Panc1 (cell line): ENCODE measurements around the gene TMED10. TPM values are rescaled to one million over a fixed set of nuclear protein-coding genes. Genes with fewer than 3 reads are reported as not detected.

Experiments
- ATAC-seq: fragments of 200-7000 bp; cut with Tn5 transposase; 2 replicates; pipeline ENCODE4 v1.9.1; 2020; ENCODE audit warnings: mild to moderate bottlenecking, moderate library complexity
- BruUV-seq: library from RNA; stranded (reverse); fragments of 400-500 nt; replicated peaks from 2 replicates; lab custom pipeline; 2021; lab: Mats Ljungman, UMichigan
- CTCF ChIA-PET: fragments of 300-600 bp; sonication (Branson Sonifier 250); formaldehyde crosslinking; loops from one replicate; lab custom pipeline; 2022; ENCODE audit warnings: antibody characterized with exemption; lab: Charles Lee
- POLR2A ChIA-PET: fragments of 300-600 bp; sonication (Branson Sonifier 250); formaldehyde crosslinking; loops from one replicate; lab custom pipeline; 2022; ENCODE audit warnings: antibody characterized with exemption; lab: Charles Lee
- DNase-seq: peaks from one replicate; pipeline ENCODE4 v3.0.0-alpha.2; 2010; ENCODE audit warnings: low read depth, low spot score
- H3K27ac ChIP-seq: 2 replicates; pipeline ENCODE4 v1.5.1; 2011; ENCODE audit warnings: mild to moderate bottlenecking, low read length, inconsistent platforms
- H3K27me3 ChIP-seq: fragments of 200-500 bp; sonication (Bioruptor generic); 2 replicates; pipeline ENCODE4 v1.6.0; 2014; ENCODE audit warnings: low read length, inconsistent platforms; ENCODE audit not compliant: control insufficient read depth, insufficient read depth
- H3K36me3 ChIP-seq: fragments of 200-500 bp; sonication (Bioruptor generic); 2 replicates; pipeline ENCODE4 v1.5.1; 2014; ENCODE audit warnings: inconsistent platforms, mild to moderate bottlenecking, low read length, moderate library complexity; ENCODE audit not compliant: control insufficient read depth, insufficient read depth
- H3K4me1 ChIP-seq: 2 replicates; pipeline ENCODE4 v1.5.1; 2011; ENCODE audit warnings: inconsistent platforms, mild to moderate bottlenecking, low read length, moderate library complexity; ENCODE audit not compliant: control insufficient read depth, insufficient read depth
- H3K4me3 ChIP-seq, 2 experiments: 2 replicates each; pipeline ENCODE4 v1.5.1; 2011 to 2012; ENCODE audit warnings: low read depth in 2 of 2, low read length in 2 of 2, mild to moderate bottlenecking in 2 of 2, inconsistent platforms in 1 of 2, moderate library complexity in 1 of 2
- H3K9me3 ChIP-seq: fragments of 200-500 bp; sonication (Bioruptor generic); 2 replicates; pipeline ENCODE4 v1.5.1; 2014; ENCODE audit warnings: low read depth, mild to moderate bottlenecking, inconsistent platforms, low read length, moderate library complexity; ENCODE audit not compliant: control insufficient read depth, insufficient read depth
- POLR2AphosphoS5 ChIP-seq: IDR thresholded peaks from 2 replicates; pipeline ENCODE4 v1.6.1; 2012; ENCODE audit warnings: mild to moderate bottlenecking, low read depth, low read length, moderate library complexity
- SIN3A ChIP-seq: IDR thresholded peaks from 2 replicates; pipeline ENCODE4 v1.6.1; 2012; ENCODE audit warnings: low read depth, mild to moderate bottlenecking, low read length, moderate library complexity, borderline replicate concordance; ENCODE audit not compliant: insufficient read depth
- TCF7L2 ChIP-seq: IDR thresholded peaks from 2 replicates; pipeline ENCODE4 v1.6.1; 2011; ENCODE audit warnings: mild to moderate bottlenecking, low read depth, low read length, inconsistent platforms
- in situ Hi-C: cut with HindIII; loops from 2 replicates; pipeline ENCODE4 v1.10.0; 2016; ENCODE audit warnings: low sequenced_read_pairs, low pct_unique_long_range_greater_than_20kb
- intact Hi-C: fragments of 100-400 bp; cut with micrococcal nuclease; formaldehyde crosslinking; loops from one replicate; pipeline ENCODE4 v1.10.0; 2022; ENCODE audit not compliant: unreplicated experiment
- total RNA-seq: library from RNA; stranded (reverse); gene quantifications from one replicate; pipeline ENCODE4 v1.2.1, GENCODE V29; 2021; ENCODE audit not compliant: unreplicated experiment
- TF ChIP-seq, protein P1 (sequence below), 2 experiments: IDR thresholded peaks; 2 replicates each; pipeline ENCODE4 v1.6.1; 2011 to 2012; ENCODE audit warnings: low read depth in 2 of 2, control low read depth in 1 of 2, low read length in 1 of 2, mild to moderate bottlenecking in 1 of 2, moderate library complexity in 1 of 2; ENCODE audit not compliant: insufficient read depth in 1 of 2
- TF ChIP-seq, protein P2 (sequence below): fragments of 450-650 bp; IDR thresholded peaks from 2 replicates; pipeline ENCODE4 v1.5.1; 2017; ENCODE audit warnings: mild to moderate bottlenecking

The TMED10 gene
- total RNA-seq, 1 experiment from 2014 or later: 183 TPM

DNA sequence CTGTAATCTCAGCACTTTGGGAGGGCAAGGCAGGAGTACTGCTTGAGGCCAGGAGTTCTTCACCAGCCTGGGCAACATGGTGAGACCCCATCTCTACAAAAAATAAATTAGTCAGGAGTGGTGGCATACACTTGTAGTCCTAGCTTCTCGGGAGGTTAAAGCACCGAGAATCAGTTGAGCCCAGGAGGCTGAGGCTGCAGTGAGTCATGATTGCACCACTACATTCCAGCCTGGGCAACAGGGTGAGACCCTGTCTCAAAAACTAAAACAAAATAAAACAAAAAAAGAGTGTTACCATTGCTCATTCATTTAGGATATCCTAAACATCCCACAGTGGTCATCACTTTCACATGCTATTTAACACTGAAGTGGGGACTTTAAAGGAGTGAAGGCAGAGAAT, 57.4 kb downstream of the TMED10 start:
- TF ChIP-seq POLR2AphosphoS5 (no peak), TCF7L2 (no peak), SIN3A (no peak)
- TF ChIP-seq, protein P1, sequence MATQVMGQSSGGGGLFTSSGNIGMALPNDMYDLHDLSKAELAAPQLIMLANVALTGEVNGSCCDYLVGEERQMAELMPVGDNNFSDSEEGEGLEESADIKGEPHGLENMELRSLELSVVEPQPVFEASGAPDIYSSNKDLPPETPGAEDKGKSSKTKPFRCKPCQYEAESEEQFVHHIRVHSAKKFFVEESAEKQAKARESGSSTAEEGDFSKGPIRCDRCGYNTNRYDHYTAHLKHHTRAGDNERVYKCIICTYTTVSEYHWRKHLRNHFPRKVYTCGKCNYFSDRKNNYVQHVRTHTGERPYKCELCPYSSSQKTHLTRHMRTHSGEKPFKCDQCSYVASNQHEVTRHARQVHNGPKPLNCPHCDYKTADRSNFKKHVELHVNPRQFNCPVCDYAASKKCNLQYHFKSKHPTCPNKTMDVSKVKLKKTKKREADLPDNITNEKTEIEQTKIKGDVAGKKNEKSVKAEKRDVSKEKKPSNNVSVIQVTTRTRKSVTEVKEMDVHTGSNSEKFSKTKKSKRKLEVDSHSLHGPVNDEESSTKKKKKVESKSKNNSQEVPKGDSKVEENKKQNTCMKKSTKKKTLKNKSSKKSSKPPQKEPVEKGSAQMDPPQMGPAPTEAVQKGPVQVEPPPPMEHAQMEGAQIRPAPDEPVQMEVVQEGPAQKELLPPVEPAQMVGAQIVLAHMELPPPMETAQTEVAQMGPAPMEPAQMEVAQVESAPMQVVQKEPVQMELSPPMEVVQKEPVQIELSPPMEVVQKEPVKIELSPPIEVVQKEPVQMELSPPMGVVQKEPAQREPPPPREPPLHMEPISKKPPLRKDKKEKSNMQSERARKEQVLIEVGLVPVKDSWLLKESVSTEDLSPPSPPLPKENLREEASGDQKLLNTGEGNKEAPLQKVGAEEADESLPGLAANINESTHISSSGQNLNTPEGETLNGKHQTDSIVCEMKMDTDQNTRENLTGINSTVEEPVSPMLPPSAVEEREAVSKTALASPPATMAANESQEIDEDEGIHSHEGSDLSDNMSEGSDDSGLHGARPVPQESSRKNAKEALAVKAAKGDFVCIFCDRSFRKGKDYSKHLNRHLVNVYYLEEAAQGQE (IDR thresholded peaks at IDR 0.05; ENCODE audit: insufficient read depth in 1 of 2, low read depth in 2 of 2, low read length in 1 of 2): no peak
- TF ChIP-seq, protein P2, sequence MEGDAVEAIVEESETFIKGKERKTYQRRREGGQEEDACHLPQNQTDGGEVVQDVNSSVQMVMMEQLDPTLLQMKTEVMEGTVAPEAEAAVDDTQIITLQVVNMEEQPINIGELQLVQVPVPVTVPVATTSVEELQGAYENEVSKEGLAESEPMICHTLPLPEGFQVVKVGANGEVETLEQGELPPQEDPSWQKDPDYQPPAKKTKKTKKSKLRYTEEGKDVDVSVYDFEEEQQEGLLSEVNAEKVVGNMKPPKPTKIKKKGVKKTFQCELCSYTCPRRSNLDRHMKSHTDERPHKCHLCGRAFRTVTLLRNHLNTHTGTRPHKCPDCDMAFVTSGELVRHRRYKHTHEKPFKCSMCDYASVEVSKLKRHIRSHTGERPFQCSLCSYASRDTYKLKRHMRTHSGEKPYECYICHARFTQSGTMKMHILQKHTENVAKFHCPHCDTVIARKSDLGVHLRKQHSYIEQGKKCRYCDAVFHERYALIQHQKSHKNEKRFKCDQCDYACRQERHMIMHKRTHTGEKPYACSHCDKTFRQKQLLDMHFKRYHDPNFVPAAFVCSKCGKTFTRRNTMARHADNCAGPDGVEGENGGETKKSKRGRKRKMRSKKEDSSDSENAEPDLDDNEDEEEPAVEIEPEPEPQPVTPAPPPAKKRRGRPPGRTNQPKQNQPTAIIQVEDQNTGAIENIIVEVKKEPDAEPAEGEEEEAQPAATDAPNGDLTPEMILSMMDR: no peak
- peaks cover 6% of the 10 kb centered on the region; the same call in 1 of the 2 replicates for H3K36me3 ChIP-seq
- no peaks in the 10 kb centered on the region for H3K9me3 ChIP-seq
- no peak overlapping the region for H3K4me3 ChIP-seq
- in situ Hi-C loops: no loop called here
- CTCF ChIA-PET: no interaction called here
- ATAC-seq (no peak), DNase-seq (no peak)
- no peak overlapping the region for H3K27ac ChIP-seq
- H3K27me3 ChIP-seq: no peaks in the 10 kb centered on the region
- BruUV-seq: no TSS peak
- intact Hi-C loops: no loop called here
- H3K4me1 ChIP-seq: peaks cover 9% of the 10 kb centered on the region; the same call in 1 of the 2 replicates
- POLR2A ChIA-PET: no interaction called here

DNA sequence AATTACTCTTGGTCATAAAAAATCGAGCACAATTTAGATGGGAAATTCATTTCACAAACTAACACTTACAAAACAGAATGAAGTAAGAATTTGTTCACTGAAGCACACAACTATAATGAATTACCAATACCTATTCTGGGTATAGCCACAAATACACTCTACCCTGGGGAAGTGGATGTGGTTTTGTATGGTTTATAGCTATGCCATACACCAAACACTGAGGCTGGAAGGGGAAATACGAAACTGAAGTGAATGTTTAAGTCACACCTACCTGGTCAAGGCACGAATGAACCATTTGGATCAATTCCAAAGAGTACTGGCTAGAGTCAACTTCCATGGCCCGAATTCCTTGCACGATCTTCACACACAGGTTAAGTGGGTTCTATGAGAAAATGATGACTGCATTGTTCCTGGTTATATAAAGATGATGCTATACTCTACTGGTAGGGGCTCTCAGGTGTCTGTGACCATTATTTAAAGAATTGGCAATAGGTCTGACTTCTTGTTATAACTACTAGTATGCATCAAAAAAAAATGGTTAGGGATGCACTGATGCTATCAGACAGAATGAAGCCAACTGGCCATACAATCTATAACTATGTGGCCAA, 62.4 kb downstream of the TMED10 start:
- H3K9me3 ChIP-seq: no peaks in the 10 kb centered on the region
- DNase-seq (no peak), ATAC-seq (no peak)
- ChIA-PET POLR2A (no interaction called here), CTCF (no interaction called here)
- no TSS peak for BruUV-seq
- TF ChIP-seq POLR2AphosphoS5 (no peak), TCF7L2 (no peak), SIN3A (no peak)
- TF ChIP-seq, protein P1 (IDR thresholded peaks at IDR 0.05; ENCODE audit: insufficient read depth in 1 of 2, low read depth in 2 of 2, low read length in 1 of 2): no peak
- TF ChIP-seq, protein P2: no peak
- H3K4me1 ChIP-seq: no peaks in the 10 kb centered on the region
- intact Hi-C loops (no loop called here), in situ Hi-C loops (no loop called here)
- no peak overlapping the region for H3K27ac ChIP-seq
- no peaks in the 10 kb centered on the region for H3K27me3 ChIP-seq
- no peaks in the 10 kb centered on the region; the same call in 1 of the 2 replicates for H3K36me3 ChIP-seq
- H3K4me3 ChIP-seq: no peak overlapping the region
